GM10847 (cell line): Measurements from ENCODE around the gene AGRP.

Experiments used
- POLR2A ChIP-seq: IDR thresholded peaks from 2 replicates; pipeline ENCODE4 v1.6.1; 2011; ENCODE audit not compliant: insufficient read length; ENCODE audit errors: extremely low read depth

The AGRP gene

DNA sequence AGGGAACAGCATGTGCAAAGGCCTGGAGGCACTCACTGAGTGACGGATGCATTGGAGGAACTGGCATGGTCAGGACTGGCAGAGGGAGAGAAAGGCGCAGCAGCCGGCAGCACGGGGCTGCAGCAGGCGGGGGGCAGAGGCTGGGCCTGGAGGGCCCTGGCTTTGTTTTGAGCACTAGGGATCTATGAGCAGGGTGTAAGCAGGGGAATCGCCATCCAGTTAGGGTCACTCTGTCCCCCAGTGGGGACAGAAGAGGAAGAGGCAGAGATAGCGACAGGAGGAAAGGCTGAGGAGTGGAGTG is 38.3 kb downstream of the AGRP start:
- TF ChIP-seq POLR2A: no peak

DNA sequence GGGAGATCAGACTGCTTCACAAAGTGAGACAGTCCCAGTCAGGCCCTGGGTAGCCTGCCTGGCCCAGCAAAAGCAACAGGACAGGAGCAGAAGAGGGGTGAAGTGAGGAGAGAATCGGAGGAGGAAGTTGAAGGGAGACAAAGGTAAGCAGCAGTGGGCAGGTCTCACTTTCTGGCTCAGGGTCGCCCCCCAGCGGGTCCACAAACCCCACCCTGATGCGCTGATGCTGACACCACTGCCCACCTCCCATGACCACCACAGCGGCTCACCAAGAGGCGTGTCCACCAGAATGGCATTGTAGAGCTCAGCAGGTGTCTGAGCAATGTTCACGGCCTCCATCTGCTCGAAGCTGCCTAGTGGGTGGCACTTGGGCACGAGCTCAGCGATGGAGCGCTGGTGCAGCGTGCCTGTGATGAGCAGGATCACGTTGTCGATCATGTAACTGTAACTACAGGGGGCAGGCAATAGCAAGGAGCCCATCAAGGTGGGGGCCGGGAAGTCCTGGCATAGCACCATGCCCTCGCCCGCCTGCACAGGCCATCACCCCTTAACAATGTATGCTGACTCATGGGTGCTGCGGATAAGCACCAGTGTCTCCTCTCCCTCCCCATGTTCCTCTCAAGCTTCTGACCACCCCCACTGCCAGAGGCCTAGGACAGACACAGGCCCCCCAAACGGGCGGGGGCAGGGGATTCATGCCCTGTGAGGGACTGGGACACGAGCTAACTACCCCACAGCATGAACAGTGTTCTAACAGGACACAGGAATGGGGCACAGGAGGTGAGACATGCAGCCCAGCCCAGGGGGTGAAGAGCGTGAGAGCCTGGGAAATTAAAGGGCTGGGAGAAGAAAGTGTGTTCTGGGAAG is 38.9 kb downstream of the AGRP start:
- no peak for TF ChIP-seq POLR2A

- no peak for TF ChIP-seq POLR2A
Observed at GRCh38 chr16:67443265-67443664, 40.1 kb downstream of the AGRP start.

DNA sequence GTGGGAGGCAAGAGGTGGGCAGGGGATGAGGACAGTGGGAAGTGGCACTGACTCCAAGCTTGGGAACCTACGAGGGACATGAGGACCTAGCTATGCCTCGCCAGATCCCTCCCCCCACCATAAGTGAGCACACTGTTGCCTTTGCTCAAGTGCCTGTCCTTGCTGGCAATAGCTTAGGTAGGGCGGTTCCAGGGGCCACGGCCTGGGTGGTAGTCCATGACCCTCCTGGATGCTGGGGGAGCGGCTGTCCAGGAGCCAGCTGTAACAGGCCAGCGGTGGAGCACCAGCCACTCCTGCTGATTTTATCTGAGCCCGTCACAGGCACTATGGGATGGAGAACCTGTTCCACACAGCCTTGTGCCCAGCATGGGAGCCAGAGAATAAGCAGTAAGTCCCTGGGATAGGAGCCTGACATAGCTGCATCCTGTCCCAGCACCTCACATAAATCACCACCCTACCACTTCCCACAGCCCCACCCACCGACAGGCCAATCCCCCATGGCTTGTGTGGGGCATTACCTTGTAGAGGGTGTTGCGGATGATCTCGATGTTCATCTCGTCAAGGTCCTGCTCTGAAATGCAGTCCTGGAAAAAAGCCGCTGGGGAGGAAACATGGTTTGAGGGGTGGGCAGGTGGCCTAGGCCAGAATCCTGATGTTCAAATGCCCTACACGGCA is 40.6 kb downstream of the AGRP start:
- TF ChIP-seq POLR2A: no peak

GRCh38 chr16:67441907-67442306 is 41.4 kb downstream of the AGRP start:
- TF ChIP-seq POLR2A: no peak

- no peak for TF ChIP-seq POLR2A
Observed at GRCh38 chr16:67441271-67441753, 42.0 kb downstream of the AGRP start.

DNA sequence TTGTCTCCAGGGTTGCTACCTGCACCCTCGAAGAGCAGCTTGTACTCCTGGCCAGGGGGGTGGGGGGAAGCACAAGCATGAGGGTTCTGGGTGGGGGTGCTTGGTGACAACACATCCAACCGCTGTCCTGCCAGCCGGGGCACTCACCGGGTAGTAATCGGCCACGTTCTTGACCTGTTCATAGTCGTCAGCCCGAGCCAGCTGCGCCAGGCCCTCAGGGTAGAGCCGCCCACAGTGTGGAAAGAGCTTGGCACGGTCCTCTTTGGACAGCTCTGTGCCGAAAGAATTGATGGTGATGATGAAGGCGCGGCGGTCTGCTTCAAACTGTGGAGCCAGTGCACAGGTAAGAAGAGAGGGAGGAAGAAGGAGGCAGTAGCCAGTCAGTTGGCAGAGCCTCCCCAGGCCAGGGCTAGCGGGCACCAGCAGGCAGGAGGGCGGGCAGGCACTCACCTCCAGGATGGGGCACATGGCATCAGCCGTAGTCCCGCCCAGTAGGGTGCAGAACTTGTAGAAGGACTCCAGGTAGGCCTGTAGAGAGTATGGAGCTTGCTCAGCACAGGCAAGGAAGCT is 44.4 kb downstream of the AGRP start:
- no peak for TF ChIP-seq POLR2A

DNA sequence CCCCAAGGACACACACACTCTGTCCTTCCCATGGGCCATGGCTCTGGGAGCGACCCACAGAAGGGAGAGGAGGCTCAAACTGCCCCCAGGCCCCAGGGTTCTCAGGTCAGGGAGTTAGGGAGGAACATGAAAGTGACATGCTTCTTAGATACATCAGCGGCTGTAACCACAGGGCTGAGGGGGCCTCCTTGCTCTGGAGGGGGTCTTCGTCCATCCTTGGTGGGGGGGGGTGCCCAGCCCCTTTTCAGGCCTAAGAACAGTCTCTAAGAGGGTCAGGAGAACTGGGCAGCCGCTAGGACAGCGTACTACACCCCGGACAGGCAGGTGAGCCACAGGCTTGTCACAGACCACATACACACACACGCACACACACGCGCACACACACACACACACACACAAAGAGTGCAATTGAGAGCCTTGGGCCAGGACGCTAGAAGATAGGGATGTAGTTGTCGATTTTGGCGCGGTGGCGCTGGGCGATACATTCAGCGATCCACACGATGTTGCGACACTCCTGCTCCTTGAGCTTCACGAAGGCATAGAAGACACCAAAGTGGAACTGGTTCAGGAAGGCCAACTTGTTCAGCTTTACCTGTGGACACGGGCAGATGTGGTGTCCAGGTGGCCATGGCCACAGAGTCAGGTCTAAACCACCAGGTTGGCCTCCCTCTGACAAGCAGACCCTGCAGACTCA is 45.1 kb downstream of the AGRP start:
- TF ChIP-seq POLR2A: no peak

DNA sequence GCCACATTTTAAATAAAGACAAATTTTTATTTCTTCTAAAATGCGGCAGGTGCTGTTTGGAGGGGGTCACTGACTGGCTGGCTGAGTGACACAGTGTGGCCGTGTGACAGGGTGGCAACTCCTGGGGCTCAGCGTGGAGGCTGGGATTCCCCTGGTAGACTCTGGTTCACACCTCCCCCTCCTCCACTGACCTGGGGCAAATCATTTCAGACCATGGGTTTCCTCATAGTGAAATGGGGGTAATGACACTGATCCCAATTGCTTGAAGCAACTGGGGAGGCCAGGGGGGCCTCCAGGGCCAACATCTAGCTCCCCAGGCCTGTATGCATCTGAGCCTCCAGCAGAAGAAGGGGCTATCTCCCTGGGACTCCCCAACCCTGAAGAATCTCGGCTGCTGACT is 45.8 kb downstream of the AGRP start:
- TF ChIP-seq POLR2A: no peak

- no peak for TF ChIP-seq POLR2A
Observed at GRCh38 chr16:67436640-67437193, 46.6 kb downstream of the AGRP start.

DNA sequence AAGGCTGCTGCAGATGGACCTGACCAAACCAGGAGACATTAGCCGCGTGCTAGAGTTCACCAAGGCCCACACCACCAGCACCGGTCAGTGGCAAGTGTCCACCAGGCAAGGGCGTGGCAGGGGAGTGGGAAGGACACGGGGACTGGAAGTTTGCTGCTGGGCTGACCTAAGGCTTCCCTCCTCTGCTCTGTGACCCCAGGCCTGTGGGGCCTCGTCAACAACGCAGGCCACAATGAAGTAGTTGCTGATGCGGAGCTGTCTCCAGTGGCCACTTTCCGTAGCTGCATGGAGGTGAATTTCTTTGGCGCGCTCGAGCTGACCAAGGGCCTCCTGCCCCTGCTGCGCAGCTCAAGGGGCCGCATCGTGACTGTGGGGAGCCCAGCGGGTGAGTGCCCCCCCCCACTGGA is 47.6 kb downstream of the AGRP start:
- TF ChIP-seq POLR2A: no peak

DNA sequence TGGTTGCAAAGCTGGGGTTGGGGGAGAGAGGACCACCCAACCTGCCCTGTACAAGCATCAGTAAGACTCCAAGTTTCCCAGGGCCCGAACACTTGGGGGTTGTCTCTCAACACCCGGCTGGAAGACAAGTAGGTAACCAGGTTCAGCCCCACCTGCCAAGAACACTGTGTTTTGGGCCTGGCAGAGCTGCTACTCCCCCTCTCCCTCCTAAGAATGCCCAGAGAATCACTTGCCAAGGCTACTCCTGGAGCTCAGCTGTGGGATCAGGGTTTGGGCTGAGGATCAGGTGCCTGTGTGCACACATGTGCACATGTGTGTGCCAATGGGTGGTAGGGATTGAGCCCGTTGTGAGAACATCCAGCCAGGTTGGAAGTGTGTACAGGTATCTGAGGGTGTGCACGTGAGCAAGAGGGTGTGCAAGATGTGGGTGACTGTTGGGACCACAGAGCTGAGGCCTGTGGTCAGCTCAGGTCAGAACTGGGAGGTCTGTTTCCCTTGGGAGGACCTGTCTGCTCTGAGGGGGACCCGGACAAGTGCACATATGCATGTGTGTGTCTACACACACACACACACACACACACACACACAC is 50.1 kb downstream of the AGRP start:
- TF ChIP-seq POLR2A: no peak
